GM18909 (cell line): ENCODE data around the gene SMTNL2.

Source experiments
- ATAC-seq: cut with Tn5 transposase; IDR thresholded peaks from one replicate; pipeline ENCODE4 v1.9.1; 2021; ENCODE audit warnings: mild to moderate bottlenecking; ENCODE audit not compliant: unreplicated experiment, poor library complexity

Gene SMTNL2

GRCh38 chr17:4584101-4584916, at the start of gene SMTNL2:
TSS of gene SMTNL2 (plus strand) at chr17:4584529. CDS start at chr17:4584606, 77 bp downstream.
- ATAC-seq = no peak

- ATAC-seq = no peak
Measured at GRCh38 chr17:4534928-4535666, 49.2 kb upstream of the SMTNL2 start.

- ATAC-seq = no peak
Measured at GRCh38 chr17:4535667-4536258, 48.6 kb upstream of the SMTNL2 start.

- no peak for ATAC-seq
Measured at GRCh38 chr17:4536259-4536741, 48.0 kb upstream of the SMTNL2 start.

GRCh38 chr17:4536742-4537411, 47.5 kb upstream of the SMTNL2 start:
- no peak for ATAC-seq

GRCh38 chr17:4537451-4538235, 46.7 kb upstream of the SMTNL2 start:
- no peak for ATAC-seq

- ATAC-seq = no peak
Measured at GRCh38 chr17:4538236-4539002, 45.9 kb upstream of the SMTNL2 start.

GRCh38 chr17:4539025-4539424, 45.3 kb upstream of the SMTNL2 start:
- no peak for ATAC-seq

GRCh38 chr17:4539576-4540223, 44.6 kb upstream of the SMTNL2 start:
- ATAC-seq = no peak

- no peak for ATAC-seq
Measured at GRCh38 chr17:4540224-4540651, 44.1 kb upstream of the SMTNL2 start.

GRCh38 chr17:4540687-4541327, 43.5 kb upstream of the SMTNL2 start:
- ATAC-seq = no peak

GRCh38 chr17:4541328-4542002, 42.9 kb upstream of the SMTNL2 start:
- ATAC-seq = no peak

- ATAC-seq = no peak
Measured at GRCh38 chr17:4542003-4542725, 42.2 kb upstream of the SMTNL2 start.

GRCh38 chr17:4542726-4543191, 41.6 kb upstream of the SMTNL2 start:
- ATAC-seq = no peak

GRCh38 chr17:4543557-4544026, 40.7 kb upstream of the SMTNL2 start:
- no peak for ATAC-seq

- ATAC-seq = no peak
Measured at GRCh38 chr17:4544135-4544950, 40.0 kb upstream of the SMTNL2 start.
